Suprapubic skin (tissue), 4 donors: Measurements from ENCODE around the gene IFNA1.

Source experiments
- CTCF ChIP-seq, 2 donors: fragments of 200-600 bp in 1 of 2; fragments of 450-650 bp in 1 of 2; sonication (generic) in 1 of 2; IDR thresholded peaks; one replicate each; pipeline ENCODE4 v1.5.1; 2016 to 2019; ENCODE audit warnings: antibody characterized with exemption in 2 of 2, mild to moderate bottlenecking in 1 of 2, moderate library complexity in 1 of 2
- POLR2A ChIP-seq, 2 donors: fragments of 450-650 bp; IDR thresholded peaks; one replicate each; pipeline ENCODE4 v1.6.1; 2017; ENCODE audit warnings: antibody characterized with exemption in 2 of 2, mild to moderate bottlenecking in 2 of 2, moderate library complexity in 2 of 2
- POLR2AphosphoS5 ChIP-seq, 3 donors: sonication (generic); formaldehyde crosslinking; IDR thresholded peaks; one replicate each; pipeline ENCODE4 v1.6.1; 2017; ENCODE audit warnings: antibody characterized with exemption in 3 of 3

DNA sequence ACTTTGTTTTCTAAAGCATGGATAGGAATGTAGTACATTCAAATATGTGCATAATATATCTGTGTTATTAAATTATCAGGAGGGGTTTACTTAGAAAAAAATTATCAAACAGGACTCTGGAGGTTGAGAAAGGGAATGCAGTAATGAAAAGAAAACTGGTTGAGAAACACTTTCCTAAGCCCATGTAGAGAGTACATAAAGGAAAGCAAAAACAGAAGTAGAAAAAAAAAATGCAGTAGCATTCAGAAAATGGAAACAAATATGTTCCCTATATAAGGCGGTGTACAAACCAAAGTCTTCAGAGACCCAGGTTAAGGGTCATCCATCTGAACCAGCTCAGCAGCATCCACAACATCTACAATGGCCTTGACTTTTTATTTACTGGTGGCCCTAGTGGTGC lies 31.4 kb upstream of the IFNA1 start, which contains the start of gene IFNA8:
- TF ChIP-seq POLR2A (IDR thresholded peaks at IDR 0.05) (no peak), CTCF (IDR thresholded peaks at IDR 0.05) (no peak), POLR2AphosphoS5 (IDR thresholded peaks at IDR 0.05) (no peak)
